Endothelial cell (in vitro differentiated cells): Measurements from ENCODE around the gene RAX2. TPM values are rescaled to one million over a fixed set of nuclear protein-coding genes. Genes with fewer than 3 reads are reported as not detected.
"Not testable (repeated sequence)": the region's sequence is repeated elsewhere in the genome, so short reads cannot be mapped to it uniquely, and the experiment has no call there.

ENCODE experiments used
- DNase-seq: peaks from one replicate; pipeline ENCODE4 v3.0.0; 2021; ENCODE audit warnings: low spot score
- H3K27ac Mint-ChIP-seq: one replicate; pipeline ENCODE4 v1.8.0; 2021; ENCODE audit warnings: mixed read lengths, inconsistent platforms; ENCODE audit not compliant: unreplicated experiment
- H3K27me3 Mint-ChIP-seq: one replicate; pipeline ENCODE4 v1.8.0; 2021; ENCODE audit warnings: mild to moderate bottlenecking, moderate library complexity, mixed read lengths, inconsistent platforms; ENCODE audit not compliant: unreplicated experiment
- H3K36me3 Mint-ChIP-seq: one replicate; pipeline ENCODE4 v1.8.0; 2021; ENCODE audit warnings: mild to moderate bottlenecking, low read depth, mixed read lengths, inconsistent platforms; ENCODE audit not compliant: unreplicated experiment
- H3K4me1 Mint-ChIP-seq: one replicate; pipeline ENCODE4 v1.8.0; 2021; ENCODE audit warnings: mild to moderate bottlenecking, mixed read lengths, inconsistent platforms; ENCODE audit not compliant: unreplicated experiment
- H3K4me3 Mint-ChIP-seq: one replicate; pipeline ENCODE4 v1.8.0; 2021; ENCODE audit warnings: mild to moderate bottlenecking, mixed read lengths, inconsistent platforms; ENCODE audit not compliant: unreplicated experiment
- H3K9me3 Mint-ChIP-seq: one replicate; pipeline ENCODE4 v1.8.0; 2021; ENCODE audit warnings: mixed read lengths, inconsistent platforms; ENCODE audit not compliant: unreplicated experiment
- total RNA-seq: library from RNA; stranded (reverse); fragmentation: NEBNext Ultra II Directional; extraction: Animal tissue kit (Norgen Biotek cat#: 25700); gene quantifications from one replicate; pipeline ENCODE4 v1.2.1, GENCODE V29; 2021; ENCODE audit not compliant: unreplicated experiment
- TF ChIP-seq, protein P1 (sequence below): fragments of 200-600 bp; sonication (generic); IDR thresholded peaks from one replicate; pipeline ENCODE4 v1.5.0; 2021; ENCODE audit warnings: antibody characterized with exemption; ENCODE audit not compliant: unreplicated experiment

Gene RAX2
- total RNA-seq, 1 donor from 2014 or later: not detected

- TF ChIP-seq, protein P1, sequence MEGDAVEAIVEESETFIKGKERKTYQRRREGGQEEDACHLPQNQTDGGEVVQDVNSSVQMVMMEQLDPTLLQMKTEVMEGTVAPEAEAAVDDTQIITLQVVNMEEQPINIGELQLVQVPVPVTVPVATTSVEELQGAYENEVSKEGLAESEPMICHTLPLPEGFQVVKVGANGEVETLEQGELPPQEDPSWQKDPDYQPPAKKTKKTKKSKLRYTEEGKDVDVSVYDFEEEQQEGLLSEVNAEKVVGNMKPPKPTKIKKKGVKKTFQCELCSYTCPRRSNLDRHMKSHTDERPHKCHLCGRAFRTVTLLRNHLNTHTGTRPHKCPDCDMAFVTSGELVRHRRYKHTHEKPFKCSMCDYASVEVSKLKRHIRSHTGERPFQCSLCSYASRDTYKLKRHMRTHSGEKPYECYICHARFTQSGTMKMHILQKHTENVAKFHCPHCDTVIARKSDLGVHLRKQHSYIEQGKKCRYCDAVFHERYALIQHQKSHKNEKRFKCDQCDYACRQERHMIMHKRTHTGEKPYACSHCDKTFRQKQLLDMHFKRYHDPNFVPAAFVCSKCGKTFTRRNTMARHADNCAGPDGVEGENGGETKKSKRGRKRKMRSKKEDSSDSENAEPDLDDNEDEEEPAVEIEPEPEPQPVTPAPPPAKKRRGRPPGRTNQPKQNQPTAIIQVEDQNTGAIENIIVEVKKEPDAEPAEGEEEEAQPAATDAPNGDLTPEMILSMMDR: no peak
- Mint-ChIP-seq H3K36me3 (no peaks in the 10 kb centered on the region), H3K4me1 (peaks cover 6% of the 10 kb centered on the region)
Observed at GRCh38 chr19:3817761-3818160, 45.7 kb upstream of the RAX2 start.

DNA sequence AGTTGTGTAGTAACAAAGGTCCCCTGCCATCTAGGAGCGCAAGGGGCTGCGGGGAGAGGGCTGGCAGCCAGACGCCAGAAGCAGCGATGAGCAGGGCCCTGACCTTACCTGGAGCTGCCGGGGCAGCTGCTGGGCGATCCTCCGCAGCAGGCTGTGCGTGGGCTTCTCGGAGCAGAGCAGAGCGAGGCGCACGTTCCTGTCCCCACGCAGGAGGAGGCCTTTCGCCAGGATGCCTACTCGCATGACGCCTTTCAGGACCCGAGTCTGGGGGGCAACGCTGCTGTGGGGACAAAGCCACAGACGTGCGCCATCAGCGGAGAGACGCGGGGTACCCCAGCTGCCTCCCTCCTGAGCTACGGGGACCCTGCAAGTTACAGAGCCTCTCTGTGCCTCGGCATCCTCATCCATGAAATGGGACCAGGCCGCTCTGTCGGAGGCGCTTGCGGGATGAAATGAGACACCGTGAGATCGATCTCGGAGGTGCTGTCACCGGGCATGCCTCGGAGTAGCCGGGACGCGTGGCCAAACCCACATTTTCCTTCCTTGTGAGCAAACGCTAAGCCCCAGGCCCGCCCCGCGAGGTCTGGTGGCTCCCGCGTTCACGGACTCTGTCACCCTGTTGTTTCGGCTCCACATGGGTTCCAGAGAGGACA is 44.7 kb upstream of the RAX2 start:
- DNase-seq: no peak
- no peak overlapping the region for H3K27ac Mint-ChIP-seq
- TF ChIP-seq, protein P1: no peak
- peaks cover 5% of the 10 kb centered on the region for H3K27me3 Mint-ChIP-seq
- no peak overlapping the region for H3K4me3 Mint-ChIP-seq
- no peaks in the 10 kb centered on the region for H3K36me3 Mint-ChIP-seq
- H3K4me1 Mint-ChIP-seq: peaks cover 11% of the 10 kb centered on the region
- no peaks in the 10 kb centered on the region for H3K9me3 Mint-ChIP-seq

More at GRCh38 chr19:3817761-3818160, 45.7 kb upstream of the RAX2 start:
- H3K9me3 Mint-ChIP-seq: no peaks in the 10 kb centered on the region
- no peak for DNase-seq
- H3K27ac Mint-ChIP-seq: no peak overlapping the region
- peaks cover 5% of the 10 kb centered on the region for H3K27me3 Mint-ChIP-seq
- H3K4me3 Mint-ChIP-seq: no peak overlapping the region

- DNase-seq, H3K36me3 Mint-ChIP-seq, H3K4me3 Mint-ChIP-seq, H3K27ac Mint-ChIP-seq, H3K9me3 Mint-ChIP-seq, H3K27me3 Mint-ChIP-seq: not testable (repeated sequence)
- peaks cover 11% of the 10 kb centered on the region for H3K4me1 Mint-ChIP-seq
Observed at GRCh38 chr19:3816148-3816547, 44.1 kb upstream of the RAX2 start.

DNA sequence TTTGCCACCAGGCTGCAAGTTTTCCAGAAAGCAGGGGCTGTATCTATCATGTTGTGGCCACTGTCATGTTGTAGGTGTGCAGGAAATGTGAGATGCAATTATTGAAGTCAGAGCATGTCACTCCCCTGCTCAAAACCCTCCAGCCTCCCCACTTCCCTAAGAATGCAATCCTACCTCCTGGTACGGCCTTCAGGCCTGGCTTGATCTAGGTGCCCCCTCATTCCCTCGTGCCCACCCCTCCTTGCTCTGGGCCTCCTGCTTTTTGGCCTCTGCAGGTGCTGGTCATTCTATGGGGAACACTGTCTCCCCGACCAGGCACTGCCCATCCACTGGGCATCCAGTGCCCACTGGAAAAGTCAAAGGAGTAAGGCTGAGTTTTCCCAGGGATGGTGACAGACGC is 42.6 kb upstream of the RAX2 start:
- no peak for DNase-seq
- H3K9me3 Mint-ChIP-seq: no peaks in the 10 kb centered on the region
- peak overlapping the region; percentile 67 for H3K27ac Mint-ChIP-seq
- no peak overlapping the region for H3K4me3 Mint-ChIP-seq
- H3K36me3 Mint-ChIP-seq: no peaks in the 10 kb centered on the region
- TF ChIP-seq, protein P1: no peak
- H3K4me1 Mint-ChIP-seq: peaks cover 11% of the 10 kb centered on the region
- peaks cover 6% of the 10 kb centered on the region for H3K27me3 Mint-ChIP-seq

DNA sequence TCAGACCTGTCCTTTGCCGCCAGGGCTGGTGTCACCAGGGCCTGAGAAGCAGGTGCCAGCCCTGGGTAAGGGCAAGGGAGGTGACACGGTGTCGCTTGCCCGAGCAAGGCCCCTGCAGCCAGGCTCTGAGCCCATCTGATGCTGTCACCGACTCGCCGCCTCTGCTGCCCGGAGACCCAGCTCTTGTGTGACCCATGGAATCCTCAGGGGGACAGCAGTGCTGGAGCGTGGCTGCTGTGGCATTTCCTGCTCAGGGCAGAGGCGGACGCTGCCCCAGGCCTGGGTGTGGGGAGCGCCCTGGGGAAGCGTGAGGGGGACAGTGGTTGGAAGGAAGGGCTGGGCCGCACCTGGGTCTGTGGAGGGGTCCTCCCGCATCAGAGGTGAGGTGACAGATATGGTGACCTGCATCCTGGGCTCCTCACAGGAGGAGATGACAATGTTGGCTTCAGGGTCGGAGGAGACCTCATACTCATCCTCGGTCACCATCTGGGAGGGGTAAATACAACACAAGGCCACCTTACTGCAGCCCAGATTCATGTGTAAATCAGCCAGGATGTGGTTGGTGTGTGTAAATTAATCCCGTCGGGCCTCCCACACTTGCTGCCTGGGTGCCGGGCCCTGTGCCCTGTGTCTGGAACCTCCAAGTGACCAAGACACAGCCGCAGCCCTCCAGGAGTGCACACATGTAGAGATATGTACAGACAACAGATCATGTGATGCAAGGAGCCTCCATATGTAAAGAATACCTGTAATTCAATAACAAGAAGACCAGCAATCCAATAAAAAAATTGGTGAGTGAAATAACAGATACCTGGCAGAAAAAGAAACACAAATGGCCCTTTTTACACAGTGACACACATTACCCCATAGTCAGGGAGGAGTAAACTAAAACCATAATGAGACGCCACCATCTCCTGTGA is 41.7 kb upstream of the RAX2 start:
- H3K36me3 Mint-ChIP-seq: no peaks in the 10 kb centered on the region
- no peak for DNase-seq
- H3K27ac Mint-ChIP-seq: peak overlapping the region; percentile 42
- TF ChIP-seq, protein P1: no peak
- no peak overlapping the region for H3K4me3 Mint-ChIP-seq
- H3K27me3 Mint-ChIP-seq: peaks cover 6% of the 10 kb centered on the region
- peaks cover 11% of the 10 kb centered on the region for H3K4me1 Mint-ChIP-seq
- no peaks in the 10 kb centered on the region for H3K9me3 Mint-ChIP-seq
